Activated CD4-positive, alpha-beta memory T cell treated with anti-CD3 and anti-CD28 coated beads for 36 hours (primary cell): ENCODE measurements around the gene CHMP4A. TPM values are rescaled to one million over a fixed set of nuclear protein-coding genes. Genes with fewer than 3 reads are reported as not detected.
"Not testable (repeated sequence)": the region's sequence is repeated elsewhere in the genome, so short reads cannot be mapped to it uniquely, and the experiment has no call there.

ENCODE experiments used
- CTCF ChIA-PET: fragments of 350-600 bp; sonication (Branson Sonifier 250); formaldehyde crosslinking; loops from one replicate; lab custom pipeline; 2021; ENCODE audit warnings: antibody characterized with exemption, inconsistent platforms; lab: Charles Lee
- POLR2A ChIA-PET: fragments of 350-600 bp; sonication (Branson Sonifier 250); formaldehyde crosslinking; loops from one replicate; lab custom pipeline; 2021; ENCODE audit warnings: antibody characterized with exemption; lab: Charles Lee
- DNase-seq: peaks from one replicate; pipeline ENCODE4 v3.0.0-alpha.2; 2020
- H3K27ac Mint-ChIP-seq: one replicate; pipeline ENCODE4 v1.8.0; 2021; ENCODE audit warnings: mixed read lengths
- H3K27me3 Mint-ChIP-seq: one replicate; pipeline ENCODE4 v1.8.0; 2021; ENCODE audit warnings: mixed read lengths
- H3K36me3 Mint-ChIP-seq: one replicate; pipeline ENCODE4 v1.8.0; 2021; ENCODE audit warnings: mixed read lengths
- H3K4me1 Mint-ChIP-seq: one replicate; pipeline ENCODE4 v1.8.0; 2021; ENCODE audit warnings: low read depth, mixed read lengths
- H3K4me3 Mint-ChIP-seq: one replicate; pipeline ENCODE4 v1.8.0; 2021; ENCODE audit warnings: mild to moderate bottlenecking, mixed read lengths
- H3K9me3 Mint-ChIP-seq: one replicate; pipeline ENCODE4 v1.8.0; 2021; ENCODE audit warnings: mixed read lengths
- intact Hi-C: fragments of 100-400 bp; cut with micrococcal nuclease; formaldehyde crosslinking; loops from one replicate; pipeline ENCODE4 v1.15.1; 2023
- total RNA-seq, 2 experiments: library from RNA; stranded (reverse); gene quantifications; one replicate each; pipeline ENCODE4 v1.2.3, GENCODE V29; 2021

CHMP4A gene
- total RNA-seq, 2 experiments from 2014 or later = 79.0 to 84.6 TPM

DNA sequence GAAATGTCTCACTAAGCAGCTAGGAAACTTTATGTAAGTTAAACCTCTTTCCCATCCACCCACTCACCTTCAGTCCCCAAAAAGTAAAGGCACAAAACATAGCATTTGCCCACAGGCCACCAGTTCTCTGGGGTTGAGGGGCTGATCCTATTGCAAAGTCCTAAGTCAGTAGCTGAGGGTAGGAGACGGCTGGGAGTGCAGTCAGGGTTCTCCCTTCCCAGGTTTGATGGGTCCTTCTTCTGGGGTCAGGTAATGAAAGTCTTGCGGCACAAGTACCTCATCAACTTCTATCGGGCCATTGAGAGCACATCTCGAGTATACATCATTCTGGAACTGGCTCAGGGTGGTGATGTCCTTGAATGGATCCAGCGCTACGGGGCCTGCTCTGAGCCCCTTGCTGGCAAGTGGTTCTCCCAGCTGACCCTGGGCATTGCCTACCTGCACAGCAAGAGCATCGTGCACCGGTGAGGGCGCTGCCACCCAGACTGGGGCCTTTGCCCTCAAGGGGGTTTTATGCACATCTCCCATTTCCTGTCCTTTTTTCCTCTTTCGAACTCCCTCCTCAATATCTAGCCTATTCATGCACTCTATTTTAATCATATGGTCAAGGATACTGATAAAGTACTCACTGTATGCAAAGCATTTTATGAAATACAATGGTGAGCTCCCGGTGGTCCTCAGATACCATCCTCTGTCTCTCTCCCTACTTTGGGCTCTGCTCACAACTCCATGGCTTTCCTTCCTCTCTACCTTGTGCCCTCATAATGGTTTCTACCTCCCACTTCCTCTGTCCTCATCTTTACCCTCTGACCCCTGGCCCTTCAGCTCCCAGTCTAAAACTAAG, 6.8 kb downstream of the CHMP4A start:
- POLR2A ChIA-PET = interaction anchor here (3.7 kb wide), 1 partner anchor 11 kb away, joined by 14 read pairs; the partner anchor contains the start of gene TM9SF1
- peak overlapping the region; percentile 5 for H3K27ac Mint-ChIP-seq
- H3K27me3 Mint-ChIP-seq = no peaks in the 10 kb centered on the region
- H3K9me3 Mint-ChIP-seq = peaks cover 12% of the 10 kb centered on the region
- H3K4me3 Mint-ChIP-seq = no peak overlapping the region
- no peak for DNase-seq
- H3K36me3 Mint-ChIP-seq = peaks cover 73% of the 10 kb centered on the region
- peaks cover 27% of the 10 kb centered on the region for H3K4me1 Mint-ChIP-seq
- CTCF ChIA-PET = interaction anchor here (0.8 to 1.1 kb wide), 2 partner anchors 9 to 90 kb away, joined by 3 read pairs; partner anchors contain the start of gene MDP1
- intact Hi-C loops = no loop called here

DNA sequence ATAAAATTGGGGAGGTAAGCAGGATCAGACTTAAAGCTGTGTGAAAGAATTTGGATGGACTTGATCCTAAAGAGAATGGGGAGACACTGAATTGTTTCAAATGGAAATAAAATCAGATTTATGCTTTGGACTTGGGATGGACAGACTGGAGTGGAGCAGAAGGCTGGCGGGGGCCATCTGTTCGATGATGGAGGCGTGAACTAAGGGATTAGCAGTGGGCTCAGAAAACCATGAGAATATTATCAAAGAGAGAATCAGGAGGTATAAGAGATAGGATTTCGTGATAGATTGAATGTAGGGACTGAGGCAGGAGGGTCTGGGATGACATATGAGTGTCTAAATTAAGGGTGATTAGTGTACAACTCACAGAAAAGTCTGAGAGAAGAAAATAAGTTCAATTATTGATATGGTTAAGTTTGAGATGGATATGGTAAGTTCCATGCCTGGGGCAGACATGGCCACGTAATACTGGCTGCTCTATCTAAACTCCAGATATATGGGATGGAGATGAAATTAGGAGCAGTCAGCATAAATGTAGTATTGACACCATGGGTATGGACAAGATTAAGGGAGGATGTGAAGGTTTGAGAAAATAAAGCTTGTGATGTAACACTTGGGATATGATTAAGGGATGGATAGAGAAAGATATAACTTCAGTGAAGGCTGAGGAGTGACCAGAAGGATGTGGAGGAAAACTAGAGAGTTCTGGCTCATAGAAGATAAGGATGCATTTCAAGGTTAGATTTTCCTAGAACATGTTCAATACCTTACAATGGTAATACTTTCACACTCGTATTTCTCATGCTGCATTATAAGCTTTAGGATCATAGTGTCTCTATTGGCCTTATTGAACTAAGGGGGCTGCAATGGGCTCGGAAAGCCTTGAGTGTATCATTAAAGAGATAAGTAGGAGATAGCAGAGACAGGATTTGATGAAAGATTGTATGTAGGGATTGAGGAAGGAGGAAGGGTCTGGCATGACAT, 8.8 kb downstream of the CHMP4A start:
- no peak for DNase-seq
- Mint-ChIP-seq H3K27ac (no peak overlapping the region), H3K4me3 (no peak overlapping the region), H3K9me3 (peaks cover 12% of the 10 kb centered on the region), H3K27me3 (no peaks in the 10 kb centered on the region), H3K36me3 (peaks cover 65% of the 10 kb centered on the region), H3K4me1 (peaks cover 27% of the 10 kb centered on the region)
- ChIA-PET CTCF (interaction anchor here (1.8 kb wide), 1 partner anchor 103 kb away, joined by 6 read pairs; the partner anchor contains the start of gene CIDEB), POLR2A (interaction anchor here (1.3 to 3.7 kb wide), 3 partner anchors 9 to 22 kb away, joined by 3 to 14 read pairs (median 11); partner anchors contain the start of genes CHMP4A and TM9SF1)
- intact Hi-C loops = no loop called here

- H3K4me1 Mint-ChIP-seq = peaks cover 36% of the 10 kb centered on the region
Measured at GRCh38 chr14:24203249-24203886, 9.9 kb downstream of the CHMP4A start.

GRCh38 chr14:24202538-24202937, 10.8 kb downstream of the CHMP4A start:
- H3K27ac Mint-ChIP-seq, H3K4me3 Mint-ChIP-seq, H3K27me3 Mint-ChIP-seq, DNase-seq, intact Hi-C loops, POLR2A ChIA-PET: not testable (repeated sequence)
- CTCF ChIA-PET = interaction anchor here (1.4 to 1.8 kb wide), 2 partner anchors 94 to 105 kb away, joined by 3 to 6 read pairs; partner anchors contain the start of gene CIDEB
- Mint-ChIP-seq H3K4me1 (peaks cover 37% of the 10 kb centered on the region), H3K36me3 (peaks cover 63% of the 10 kb centered on the region), H3K9me3 (peaks cover 12% of the 10 kb centered on the region)

More at GRCh38 chr14:24203249-24203886, 9.9 kb downstream of the CHMP4A start:
- Mint-ChIP-seq H3K36me3 (peaks cover 68% of the 10 kb centered on the region), H3K9me3 (peaks cover 12% of the 10 kb centered on the region)
- CTCF ChIA-PET = interaction anchor here (1.4 to 1.8 kb wide), 2 partner anchors 93 to 104 kb away, joined by 3 to 6 read pairs; partner anchors contain the start of gene CIDEB
- H3K27ac Mint-ChIP-seq, H3K27me3 Mint-ChIP-seq, DNase-seq, intact Hi-C loops, H3K4me3 Mint-ChIP-seq: not testable (repeated sequence)
- POLR2A ChIA-PET = interaction anchor here (1.3 kb wide), 2 partner anchors 10 to 21 kb away, joined by 3 to 11 read pairs; partner anchors contain the start of gene CHMP4A

GRCh38 chr14:24198814-24199524, 14.3 kb downstream of the CHMP4A start:
- DNase-seq = no peak
- intact Hi-C loops = no loop called here
- ChIA-PET CTCF (no interaction called here), POLR2A (interaction anchor here (0.8 to 1.5 kb wide), 2 partner anchors 10 to 13 kb away, joined by 3 to 7 read pairs; partner anchors contain the start of gene IPO4)
- Mint-ChIP-seq H3K9me3 (peaks cover 12% of the 10 kb centered on the region), H3K36me3 (peaks cover 43% of the 10 kb centered on the region), H3K4me3 (no peak overlapping the region), H3K27ac (peak overlapping the region; percentile 31), H3K27me3 (no peaks in the 10 kb centered on the region), H3K4me1 (peaks cover 43% of the 10 kb centered on the region)

GRCh38 chr14:24197056-24197450, 16.2 kb downstream of the CHMP4A start:
- peak overlapping the region; percentile 96 for H3K4me3 Mint-ChIP-seq
- H3K27ac Mint-ChIP-seq = peak overlapping the region; percentile 73
- CTCF ChIA-PET = interaction anchor here (1.8 to 2.8 kb wide), 3 partner anchors 36 to 111 kb away, joined by 6 to 10 read pairs (median 7); partner anchors contain the start of genes CIDEB, IRF9 and TINF2
- intact Hi-C loops = no loop called here
- H3K9me3 Mint-ChIP-seq = peaks cover 3% of the 10 kb centered on the region
- DNase-seq = no peak
- peaks cover 40% of the 10 kb centered on the region for H3K36me3 Mint-ChIP-seq
- peaks cover 55% of the 10 kb centered on the region for H3K4me1 Mint-ChIP-seq
- H3K27me3 Mint-ChIP-seq = no peaks in the 10 kb centered on the region
- POLR2A ChIA-PET = interaction anchor here (2.6 to 2.8 kb wide), 2 partner anchors 19 to 50 kb away, joined by 18 to 20 read pairs; partner anchors contain the start of genes MDP1, PSME2 and RNF31

DNA sequence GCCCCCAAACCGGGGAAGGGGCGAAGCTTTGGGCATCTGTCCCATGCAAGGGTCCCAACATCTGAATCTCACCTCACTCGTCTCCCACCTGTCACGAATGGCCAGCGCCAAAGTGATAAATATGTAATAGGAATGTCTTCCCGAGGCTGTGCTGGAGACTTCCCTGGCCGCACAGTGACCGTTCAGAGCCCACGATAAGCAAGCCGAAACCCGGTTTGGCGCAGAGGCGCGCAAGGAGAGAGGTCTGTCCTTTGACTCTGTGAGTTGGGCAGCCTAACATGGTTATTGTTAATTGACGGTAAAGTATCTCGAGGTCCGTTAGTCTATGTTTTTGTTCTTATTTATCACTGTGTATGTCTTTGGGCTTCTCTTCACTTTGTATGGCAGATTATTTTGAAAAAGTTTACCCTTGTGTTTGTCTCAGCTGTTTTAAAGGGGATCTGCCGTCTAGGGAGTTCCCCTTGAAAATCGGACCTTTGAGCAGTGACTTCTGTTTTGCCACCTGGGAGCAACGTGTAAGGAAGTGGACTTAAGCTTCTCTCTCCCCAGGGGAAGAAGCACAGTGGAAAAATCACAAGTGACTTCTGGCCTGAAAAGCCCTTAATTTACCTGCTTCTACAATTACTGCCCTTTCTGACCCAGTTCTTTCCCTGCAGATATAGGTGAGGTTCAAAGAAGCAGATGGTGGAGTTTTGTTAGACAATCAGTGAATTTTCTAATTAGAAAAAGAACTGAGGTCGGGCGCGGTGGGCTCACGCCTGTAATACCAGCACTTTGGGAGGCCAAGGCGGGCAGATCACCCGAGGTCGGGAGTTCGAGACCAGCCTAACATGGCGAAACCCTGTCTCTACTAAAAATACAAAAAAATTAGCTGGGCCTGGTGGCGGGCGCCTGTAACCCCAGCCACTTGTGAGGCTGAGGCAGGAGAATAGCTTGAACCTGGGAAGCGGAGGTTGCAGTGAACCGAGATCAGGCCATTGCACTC, 16.9 kb downstream of the CHMP4A start:
- peak overlapping the region; percentile 95 for H3K27ac Mint-ChIP-seq

DNA sequence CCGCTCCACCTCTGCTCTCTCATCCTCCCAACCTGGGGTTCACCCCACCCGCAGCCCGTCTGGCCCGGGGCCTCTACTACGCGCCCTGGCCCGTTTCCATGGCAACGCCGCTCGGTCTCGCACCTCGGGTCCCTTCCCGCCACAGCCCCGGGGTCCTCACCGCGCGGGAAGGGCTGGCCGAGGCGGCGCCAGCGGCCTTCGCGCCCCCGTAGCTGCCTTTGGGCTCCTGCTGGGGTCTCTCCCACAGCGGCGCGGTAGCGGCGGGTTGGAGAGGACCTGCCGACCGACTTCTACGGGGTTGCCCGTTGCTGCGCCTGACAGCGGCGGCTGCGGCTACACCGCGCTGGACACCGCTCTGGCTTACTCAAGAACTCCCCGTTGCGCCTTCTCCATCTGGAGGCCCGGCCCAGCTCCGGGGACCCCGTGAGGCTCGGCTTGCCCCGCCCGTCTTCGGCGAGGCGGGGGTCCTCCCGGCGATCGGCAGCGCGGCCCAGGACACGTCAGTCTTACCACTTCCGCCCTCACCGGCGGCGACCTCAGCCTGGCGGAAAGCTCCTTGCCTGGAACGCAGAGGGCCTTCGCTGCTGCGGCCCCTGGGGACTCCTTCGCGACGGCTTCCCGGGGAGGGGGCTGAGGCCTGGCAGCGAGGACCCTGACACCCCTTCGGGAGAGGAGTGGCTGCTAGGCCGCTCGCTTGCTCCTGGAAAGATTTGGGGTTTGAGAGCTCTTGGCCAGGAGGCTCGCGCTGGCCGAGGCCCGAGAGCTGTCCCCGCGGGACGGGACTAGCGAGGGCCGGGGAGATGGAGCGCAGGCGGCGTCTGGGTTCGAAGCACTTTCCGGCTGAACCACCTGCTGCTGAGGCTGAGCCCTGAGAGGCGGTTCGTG, 17.9 kb downstream of the CHMP4A start, which contains the start of gene TM9SF1:
TSS of gene TM9SF1 (minus strand) at position 256 of the 885 bp plus-strand sequence. CDS start 422 bp downstream, outside the sequence.
- no peaks in the 10 kb centered on the region for H3K27me3 Mint-ChIP-seq
- peak within 1 kb of the TSS; percentile 95 for H3K27ac Mint-ChIP-seq
- peaks cover 55% of the 10 kb centered on the region for H3K4me1 Mint-ChIP-seq
- H3K4me3 Mint-ChIP-seq = peak within 1 kb of the TSS; percentile 96
- peak; percentile 91 for DNase-seq
- POLR2A ChIA-PET = interaction anchor here (0.6 to 4.2 kb wide), 21 partner anchors 11 to 236 kb away, joined by 3 to 26 read pairs (median 4); partner anchors contain the start of genes CHMP4A, DCAF11, DHRS1 and EMC9
- CTCF ChIA-PET = interaction anchor here (0.9 to 2.8 kb wide), 16 partner anchors 16 to 236 kb away, joined by 3 to 10 read pairs (median 6); partner anchors contain the start of genes CHMP4A, CIDEB, IRF9 and LTB4R
- H3K9me3 Mint-ChIP-seq = no peaks in the 10 kb centered on the region
- intact Hi-C loops = loop anchor here (1.0 to 2.0 kb wide), 3 partner anchors 18 to 103 kb away; partner anchors contain the start of genes CHMP4A, DHRS1, EMC9 and NOP9
- H3K36me3 Mint-ChIP-seq = peaks cover 37% of the 10 kb centered on the region

More for the DNA sequence above, 16.9 kb downstream of the CHMP4A start:
- ChIA-PET POLR2A (interaction anchor here (0.6 to 4.2 kb wide), 19 partner anchors 10 to 235 kb away, joined by 3 to 26 read pairs (median 5); partner anchors contain the start of genes CHMP4A, DCAF11, DHRS1 and EMC9), CTCF (interaction anchor here (0.9 to 2.8 kb wide), 14 partner anchors 18 to 235 kb away, joined by 3 to 10 read pairs (median 6); partner anchors contain the start of genes CHMP4A, CIDEB, IRF9 and LTB4R)
- Mint-ChIP-seq H3K4me1 (peaks cover 56% of the 10 kb centered on the region), H3K4me3 (peak overlapping the region; percentile 96), H3K36me3 (peaks cover 39% of the 10 kb centered on the region), H3K27me3 (no peaks in the 10 kb centered on the region), H3K9me3 (no peaks in the 10 kb centered on the region)
- DNase-seq = no peak
- intact Hi-C loops = no loop called here
